Measurements from ENCODE around the gene MSL2. TPM values are rescaled to one million over a fixed set of nuclear protein-coding genes. Genes with fewer than 3 reads are reported as not detected.
"Not testable (repeated sequence)": the region's sequence is repeated elsewhere in the genome, so short reads cannot be mapped to it uniquely, and the experiment has no call there.

The MSL2 gene
- polyA plus RNA-seq, 6 donors from 2014 or later = 24.4 to 60.5 (median 53.8) TPM

DNA sequence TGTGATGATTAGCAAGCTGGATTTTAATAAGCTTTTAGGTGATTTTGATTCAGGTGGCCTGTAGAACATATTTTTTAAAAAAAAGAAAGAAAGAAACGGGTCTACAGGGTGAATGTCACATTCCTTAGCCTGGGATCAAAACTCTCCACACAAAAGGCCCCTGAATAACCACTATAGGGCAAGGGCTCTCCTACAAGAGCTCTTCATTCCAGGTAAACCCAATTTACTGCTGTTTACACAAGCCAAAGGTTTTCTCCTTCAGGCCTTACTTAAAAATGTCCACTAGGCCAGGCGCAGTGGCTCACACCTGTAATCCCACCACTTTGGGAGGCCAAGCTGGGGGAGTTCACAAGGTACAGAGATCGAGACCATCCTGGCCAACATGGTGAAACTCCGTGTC lies 8.3 kb downstream of the MSL2 start:
- Mint-ChIP-seq H3K9me3 (no peaks in the 10 kb centered on the region), H3K4me3 (peak overlapping the region in 4 of 8 donors; percentile 20 to 80 (median 46)), H3K27me3 (no peaks in the 10 kb centered on the region), H3K36me3 (peaks cover 0 to 5% of the 10 kb centered on the region in 2 donors), H3K4me1 (peaks cover 59 to 97% (median 71%) of the 10 kb centered on the region in 3 donors), H3K27ac (peak overlapping the region in 1 of 6 donors; percentile 79)
- ATAC-seq (ENCODE audit: low read depth in 2 of 2) = no peak
- DNase-seq = no peak

DNA sequence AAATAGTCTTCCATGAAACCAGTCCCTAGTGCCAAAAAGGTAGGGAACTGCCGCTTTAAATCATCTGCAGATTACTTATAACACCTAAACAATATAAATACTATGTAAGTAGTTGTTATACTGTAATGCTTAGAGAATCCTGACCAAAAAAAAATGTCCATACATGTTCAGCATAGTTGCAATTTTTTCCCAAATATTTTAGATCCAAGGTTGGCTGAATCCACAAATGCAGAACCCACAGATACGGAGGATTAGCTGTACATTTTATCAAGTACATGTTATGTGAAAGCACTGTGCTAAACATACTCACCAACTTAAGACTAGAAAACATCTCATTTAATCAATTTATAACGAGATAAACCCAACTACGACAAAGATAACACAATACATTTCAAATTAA lies 9.3 kb downstream of the MSL2 start:
- Mint-ChIP-seq H3K27me3 (no peaks in the 10 kb centered on the region), H3K27ac (peak overlapping the region in 2 of 6 donors; percentile 28 to 77), H3K4me3 (peak overlapping the region in 7 of 8 donors; percentile 23 to 69 (median 47)), H3K36me3 (peaks cover 0 to 5% of the 10 kb centered on the region in 2 donors), H3K9me3 (no peaks in the 10 kb centered on the region), H3K4me1 (peaks cover 62 to 96% (median 69%) of the 10 kb centered on the region in 3 donors)
- DNase-seq (no peak), ATAC-seq (ENCODE audit: low read depth in 2 of 2) (no peak)

DNA sequence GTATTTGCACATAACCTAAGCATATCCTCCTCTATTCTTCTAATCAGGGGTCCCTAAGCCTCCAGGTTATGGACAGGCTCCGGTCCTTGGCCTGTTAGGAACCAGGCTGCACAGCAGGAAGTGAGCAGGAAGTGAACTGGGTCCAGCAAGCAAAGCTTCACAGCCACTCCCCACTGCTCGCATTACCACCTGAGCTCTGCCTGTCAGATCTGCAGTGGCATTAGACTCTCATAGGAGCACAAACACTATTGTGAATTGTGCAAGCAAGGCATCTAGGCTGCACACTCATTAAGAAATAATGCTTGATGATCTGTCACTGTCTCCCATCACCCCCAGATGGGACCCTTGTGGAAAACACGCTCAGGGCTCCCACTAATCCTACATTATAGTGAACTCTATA lies 9.8 kb downstream of the MSL2 start:
- H3K36me3 Mint-ChIP-seq = peaks cover 0 to 5% of the 10 kb centered on the region in 2 donors
- ATAC-seq (ENCODE audit: low read depth in 2 of 2) (peak; percentile 60 to 61), DNase-seq (no peak)
- no peaks in the 10 kb centered on the region for H3K9me3 Mint-ChIP-seq
- H3K27me3 Mint-ChIP-seq = no peaks in the 10 kb centered on the region
- peaks cover 62 to 94% (median 64%) of the 10 kb centered on the region in 3 donors for H3K4me1 Mint-ChIP-seq
- H3K27ac Mint-ChIP-seq = peak overlapping the region in 4 of 6 donors; percentile 22 to 50 (median 46)
- peak overlapping the region in 7 of 8 donors; percentile 41 to 85 (median 63) for H3K4me3 Mint-ChIP-seq

DNA sequence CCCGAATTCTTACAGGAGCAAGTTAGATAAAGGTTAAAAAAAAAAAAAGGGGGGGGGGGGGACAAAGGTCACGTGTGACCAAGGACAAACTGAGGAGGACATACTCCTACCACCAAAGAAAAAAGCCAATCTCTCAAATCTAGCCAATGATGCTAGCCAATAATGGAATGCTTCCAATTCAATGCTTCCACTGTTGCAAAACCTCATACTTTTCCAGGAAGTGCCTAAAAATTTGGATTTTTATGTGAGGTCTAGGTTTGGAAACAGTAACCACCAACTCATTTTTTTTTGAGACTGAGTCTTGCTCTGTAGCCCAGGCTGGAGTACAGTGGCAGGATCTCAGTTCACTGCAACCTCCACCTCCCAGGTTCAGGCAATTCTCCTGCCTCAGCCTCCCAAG lies 11.4 kb downstream of the MSL2 start:
- DNase-seq (no peak), ATAC-seq (ENCODE audit: low read depth in 2 of 2) (no peak)
- Mint-ChIP-seq H3K4me3 (peak overlapping the region in 3 of 8 donors; percentile 20 to 56 (median 21)), H3K36me3 (no peaks in the 10 kb centered on the region), H3K9me3 (no peaks in the 10 kb centered on the region), H3K27ac (peak overlapping the region in 2 of 6 donors; percentile 56 to 66), H3K27me3 (no peaks in the 10 kb centered on the region), H3K4me1 (peaks cover 53 to 87% (median 56%) of the 10 kb centered on the region in 3 donors)

DNA sequence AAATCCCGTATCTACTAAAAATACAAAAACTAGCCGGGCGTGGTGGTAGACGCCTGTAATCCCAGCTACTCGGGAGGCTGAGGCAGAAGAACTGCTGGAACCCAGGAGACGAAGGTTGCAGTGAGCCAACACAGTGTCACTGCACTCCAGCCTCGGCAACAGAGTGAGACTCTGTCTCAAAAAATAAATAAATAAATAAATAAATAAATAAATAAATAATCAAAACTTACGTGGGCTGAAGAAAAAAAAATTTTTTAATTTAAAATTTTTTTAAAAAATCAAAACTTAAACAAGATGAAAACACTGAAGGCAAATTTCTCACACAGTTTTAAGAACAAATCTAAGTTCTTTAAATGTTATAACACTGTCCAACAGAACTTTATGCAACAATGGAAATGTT lies 14.4 kb downstream of the MSL2 start:
- no peak for DNase-seq
- no peaks in the 10 kb centered on the region for H3K27me3 Mint-ChIP-seq
- H3K9me3 Mint-ChIP-seq = no peaks in the 10 kb centered on the region
- peaks cover 37 to 84% (median 55%) of the 10 kb centered on the region in 3 donors for H3K4me1 Mint-ChIP-seq
- ATAC-seq (ENCODE audit: low read depth in 2 of 2) = no peak
- H3K27ac Mint-ChIP-seq = peak overlapping the region in 2 of 6 donors; percentile 20 to 70
- H3K4me3 Mint-ChIP-seq = no peak overlapping the region
- H3K36me3 Mint-ChIP-seq = peaks cover 0 to 7% of the 10 kb centered on the region in 2 donors

DNA sequence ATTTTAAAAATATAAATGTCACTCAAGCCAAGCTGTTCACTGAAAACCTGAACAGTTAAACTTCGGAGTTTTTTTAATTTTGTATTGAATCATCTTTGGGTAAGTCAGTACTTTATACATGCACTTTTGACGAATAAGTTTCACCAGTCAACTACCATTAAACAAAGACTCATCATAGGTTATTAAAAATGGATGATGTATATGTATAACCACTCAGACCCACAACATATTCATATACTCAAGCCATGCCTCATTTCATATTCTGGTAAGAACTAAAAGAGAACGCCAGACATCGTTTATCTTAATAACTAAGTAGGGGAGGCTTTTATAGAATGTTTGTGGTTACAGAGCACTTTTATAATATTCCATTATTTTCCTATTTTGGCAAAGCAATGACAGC lies 18.3 kb downstream of the MSL2 start:
- Mint-ChIP-seq H3K27ac (peak overlapping the region in 2 of 6 donors; percentile 37 to 54), H3K27me3 (no peaks in the 10 kb centered on the region), H3K9me3 (no peaks in the 10 kb centered on the region), H3K4me1 (peaks cover 16 to 62% (median 56%) of the 10 kb centered on the region in 3 donors), H3K36me3 (peaks cover 0 to 9% of the 10 kb centered on the region in 2 donors), H3K4me3 (peak overlapping the region in 2 of 8 donors; percentile 20 to 39)
- ATAC-seq (ENCODE audit: low read depth in 2 of 2) = no peak
- no peak for DNase-seq

DNA sequence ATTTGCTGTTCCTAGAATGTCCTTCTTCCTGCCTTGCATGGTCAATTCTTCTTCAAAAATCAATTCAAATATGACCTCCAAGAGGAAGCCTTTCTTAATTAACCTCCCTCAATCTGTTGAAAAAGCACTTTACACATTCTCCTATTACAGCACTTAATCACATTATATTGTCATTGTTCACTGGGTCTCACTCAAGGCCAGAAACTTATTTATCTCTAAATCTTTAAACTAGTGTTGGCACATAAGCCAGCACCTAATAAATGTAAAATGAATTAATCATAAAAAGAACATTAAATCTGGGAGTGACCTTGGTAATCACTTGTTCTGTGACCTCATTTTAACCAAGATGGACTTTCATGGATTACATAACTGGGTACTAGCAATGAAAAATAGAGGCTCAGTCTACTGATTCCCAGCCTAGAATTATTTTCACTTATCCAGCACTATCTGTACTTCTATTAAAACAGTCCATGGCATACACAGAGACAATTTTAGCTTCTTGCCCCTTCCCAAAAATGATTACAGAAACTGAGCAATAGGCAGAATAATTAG lies 22.1 kb downstream of the MSL2 start:
- peak overlapping the region in 1 of 6 donors; percentile 83 for H3K27ac Mint-ChIP-seq
- H3K36me3 Mint-ChIP-seq = peaks cover 0 to 4% of the 10 kb centered on the region in 2 donors
- H3K9me3 Mint-ChIP-seq = no peaks in the 10 kb centered on the region
- H3K4me3 Mint-ChIP-seq = no peak overlapping the region
- H3K27me3 Mint-ChIP-seq = no peaks in the 10 kb centered on the region
- ATAC-seq (ENCODE audit: low read depth in 2 of 2) (no peak), DNase-seq (no peak)
- peaks cover 11 to 32% (median 32%) of the 10 kb centered on the region in 3 donors for H3K4me1 Mint-ChIP-seq

DNA sequence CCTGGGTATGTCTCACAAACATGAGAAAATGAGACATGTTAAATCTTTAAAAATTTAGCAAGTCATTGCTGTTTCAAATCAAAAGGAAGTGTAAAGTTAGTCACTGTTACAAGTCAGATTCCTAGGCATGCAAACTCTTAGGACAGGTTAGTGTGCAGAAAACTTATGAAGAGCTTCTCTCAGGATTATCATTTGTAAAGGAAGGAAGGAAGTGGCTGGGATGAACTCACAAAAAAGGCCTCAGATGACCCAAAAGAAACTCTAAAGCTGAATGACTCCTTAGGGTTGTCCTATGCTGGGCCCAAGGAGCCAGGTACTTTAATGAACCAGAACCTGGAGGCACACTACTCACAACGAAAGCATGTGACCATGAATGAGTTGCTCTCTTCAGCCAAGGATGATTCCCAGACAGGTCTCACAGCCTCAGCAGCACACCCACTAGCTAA lies 25.0 kb downstream of the MSL2 start:
- peaks cover 0 to 8% of the 10 kb centered on the region in 2 donors for H3K36me3 Mint-ChIP-seq
- DNase-seq (no peak), ATAC-seq (ENCODE audit: low read depth in 2 of 2) (no peak)
- no peaks in the 10 kb centered on the region for H3K9me3 Mint-ChIP-seq
- peaks cover 27 to 38% (median 35%) of the 10 kb centered on the region in 3 donors for H3K4me1 Mint-ChIP-seq
- H3K4me3 Mint-ChIP-seq = peak overlapping the region in 1 of 8 donors; percentile 37
- peak overlapping the region in 5 of 6 donors; percentile 1 to 86 (median 47) for H3K27ac Mint-ChIP-seq
- H3K27me3 Mint-ChIP-seq = no peaks in the 10 kb centered on the region

DNA sequence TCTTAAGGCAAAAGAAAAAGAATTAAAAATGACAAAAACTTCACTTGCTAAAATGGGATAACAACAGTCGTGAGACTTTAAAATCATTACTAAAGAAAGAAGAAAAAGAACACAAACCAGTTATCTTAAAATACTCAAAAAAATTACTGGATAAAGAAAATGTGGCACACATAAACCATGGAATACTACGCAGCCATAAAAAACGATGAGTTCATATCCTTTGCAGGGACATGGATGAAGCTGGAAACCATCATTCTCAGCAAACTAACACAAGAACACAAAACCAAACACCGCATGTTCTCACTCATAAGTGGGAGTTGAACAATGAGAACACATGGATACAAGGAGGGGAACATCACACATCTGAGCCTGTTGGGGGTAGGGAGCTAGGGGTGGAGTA lies 27.9 kb downstream of the MSL2 start:
- Mint-ChIP-seq H3K4me3 (peak overlapping the region in 3 of 8 donors; percentile 12 to 45 (median 16)), H3K36me3 (peaks cover 11 to 16% of the 10 kb centered on the region in 2 donors), H3K27ac (peak overlapping the region in 2 of 6 donors; percentile 53 to 96), H3K4me1 (peaks cover 44 to 51% (median 46%) of the 10 kb centered on the region in 3 donors)
- H3K27me3 Mint-ChIP-seq; H3K9me3 Mint-ChIP-seq; ATAC-seq (ENCODE audit: low read depth in 2 of 2); DNase-seq: not testable (repeated sequence)

DNA sequence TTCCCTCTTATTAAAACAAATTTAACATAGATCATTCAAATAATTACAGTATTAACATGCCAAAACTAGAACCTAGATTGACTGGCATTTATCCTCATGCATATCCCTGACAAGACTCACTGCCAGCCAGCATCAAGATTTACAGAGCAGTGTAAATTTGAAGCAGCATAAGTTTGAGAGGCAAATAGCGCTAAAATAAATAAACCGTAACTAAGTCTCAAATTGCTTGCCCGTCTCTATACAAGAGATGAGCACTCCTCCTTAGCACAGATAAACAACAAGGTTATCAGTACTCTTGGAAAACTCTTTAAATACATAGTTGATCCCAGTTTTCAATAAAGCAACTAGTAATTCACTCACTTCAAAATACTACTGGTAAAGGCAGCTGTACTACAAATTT lies 29.6 kb downstream of the MSL2 start:
- peaks cover 47 to 64% (median 54%) of the 10 kb centered on the region in 3 donors for H3K4me1 Mint-ChIP-seq
- H3K4me3 Mint-ChIP-seq = peak overlapping the region in 4 of 8 donors; percentile 13 to 32 (median 21)
- peaks cover 11 to 16% of the 10 kb centered on the region in 2 donors for H3K36me3 Mint-ChIP-seq
- DNase-seq (no peak), ATAC-seq (ENCODE audit: low read depth in 2 of 2) (no peak)
- no peaks in the 10 kb centered on the region for H3K27me3 Mint-ChIP-seq
- peaks cover 0 to 5% (median 0%) of the 10 kb centered on the region in 7 donors for H3K9me3 Mint-ChIP-seq
- H3K27ac Mint-ChIP-seq = peak overlapping the region in 4 of 6 donors; percentile 16 to 56 (median 36)

DNA sequence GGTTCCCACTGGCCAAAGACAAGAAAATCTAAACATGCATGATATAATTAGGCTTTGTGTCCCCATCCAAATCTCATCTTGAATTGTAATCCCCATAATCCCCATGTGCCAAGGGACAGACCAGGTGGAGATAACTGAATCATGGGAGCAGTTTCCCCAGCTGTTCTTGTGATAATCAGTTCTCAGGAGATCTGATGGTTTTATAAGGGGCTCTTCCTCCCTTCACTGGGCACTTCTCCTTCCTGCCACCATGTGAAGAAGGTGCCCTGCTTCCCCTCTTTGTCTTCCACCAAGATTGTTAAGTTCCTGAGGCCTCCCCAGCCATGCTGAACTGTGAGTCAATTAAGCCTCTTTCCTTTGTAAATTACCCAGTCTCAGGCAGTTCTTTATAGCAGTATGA lies 32.5 kb downstream of the MSL2 start:
- peak in 1 of 2 donors; percentile 64 for ATAC-seq (ENCODE audit: low read depth in 2 of 2)
- not testable (repeated sequence) for DNase-seq, H3K27me3 Mint-ChIP-seq, H3K9me3 Mint-ChIP-seq
- peak overlapping the region in 4 of 6 donors; percentile 16 to 79 (median 73) for H3K27ac Mint-ChIP-seq
- H3K36me3 Mint-ChIP-seq = peaks cover 15% of the 10 kb centered on the region in 2 donors
- H3K4me3 Mint-ChIP-seq = peak overlapping the region in 5 of 8 donors; percentile 12 to 69 (median 59)
- peaks cover 50 to 78% (median 72%) of the 10 kb centered on the region in 3 donors for H3K4me1 Mint-ChIP-seq

DNA sequence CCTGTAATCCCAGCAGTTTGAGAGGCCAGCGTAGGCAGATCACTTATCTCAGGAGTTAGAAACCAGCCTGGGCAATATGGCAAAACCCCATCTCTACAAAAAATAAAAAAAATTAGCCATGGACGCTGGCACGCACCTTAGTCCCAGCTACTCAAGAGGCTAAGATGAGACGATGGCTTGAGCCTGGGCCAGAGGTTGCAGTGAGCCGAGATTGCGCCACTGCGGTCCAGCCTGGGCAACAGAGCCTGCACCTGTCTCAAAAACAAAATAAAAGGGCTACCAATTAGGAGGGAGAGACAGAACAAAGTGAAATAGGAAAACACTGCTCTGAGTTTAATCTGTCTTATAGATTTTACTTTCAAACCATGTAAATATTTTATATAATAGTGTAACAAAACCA lies 33.8 kb downstream of the MSL2 start:
- no peak overlapping the region for H3K4me3 Mint-ChIP-seq
- peaks cover 0 to 7% (median 0%) of the 10 kb centered on the region in 7 donors for H3K9me3 Mint-ChIP-seq
- peak overlapping the region in 1 of 6 donors; percentile 51 for H3K27ac Mint-ChIP-seq

DNA sequence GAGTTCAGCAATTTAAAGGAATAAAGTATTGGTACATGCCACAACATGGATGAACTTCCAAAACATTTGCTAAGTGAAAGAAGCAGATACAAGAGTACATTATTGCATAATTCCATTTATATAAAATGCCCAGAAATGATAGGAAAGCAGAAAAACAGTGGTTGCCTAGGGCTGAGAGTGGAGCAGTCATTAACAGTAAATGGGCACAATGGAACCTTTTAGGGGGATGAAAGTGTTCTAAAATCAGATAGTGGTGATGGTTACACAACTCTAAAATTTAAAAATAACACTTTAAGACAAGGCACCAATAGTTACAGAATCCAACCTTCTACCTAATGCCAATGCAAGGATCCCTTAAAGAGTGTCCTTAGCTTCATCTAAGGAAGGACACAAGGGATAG lies 34.6 kb downstream of the MSL2 start:
- Mint-ChIP-seq H3K27ac (peak overlapping the region in 1 of 6 donors; percentile 30), H3K4me3 (no peak overlapping the region)
- ATAC-seq (ENCODE audit: low read depth in 2 of 2) = no peak

More for the DNA sequence above, 33.8 kb downstream of the MSL2 start:
- DNase-seq (no peak), ATAC-seq (ENCODE audit: low read depth in 2 of 2) (no peak)
- peaks cover 47 to 72% (median 70%) of the 10 kb centered on the region in 3 donors for H3K4me1 Mint-ChIP-seq
- H3K36me3 Mint-ChIP-seq = peaks cover 8 to 15% of the 10 kb centered on the region in 2 donors
- no peaks in the 10 kb centered on the region for H3K27me3 Mint-ChIP-seq

DNA sequence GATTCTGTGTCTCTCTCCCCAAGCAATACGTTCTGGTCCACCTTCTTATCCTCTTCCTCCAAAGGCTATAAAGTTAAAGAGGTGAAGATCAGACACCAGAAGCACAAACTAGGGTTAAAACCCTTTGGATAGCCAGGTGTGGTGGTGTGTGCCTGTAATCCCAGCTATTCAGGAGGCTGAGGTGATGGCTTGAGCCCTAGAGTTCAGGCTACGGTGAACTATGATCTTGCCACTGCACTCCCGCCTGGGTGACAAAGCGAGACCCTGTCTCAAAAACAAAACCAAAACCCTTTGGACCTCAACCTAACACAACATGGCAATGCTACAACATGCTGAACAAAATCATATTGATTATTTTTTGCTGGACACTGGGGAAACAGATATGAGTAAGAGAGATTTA lies 43.2 kb downstream of the MSL2 start:
- no peak for DNase-seq
- Mint-ChIP-seq H3K4me3 (no peak overlapping the region), H3K9me3 (no peaks in the 10 kb centered on the region), H3K27ac (peak overlapping the region in 2 of 6 donors; percentile 23 to 60), H3K36me3 (peaks cover 14 to 15% of the 10 kb centered on the region in 2 donors), H3K4me1 (peaks cover 37 to 73% (median 40%) of the 10 kb centered on the region in 3 donors), H3K27me3 (no peaks in the 10 kb centered on the region)
- ATAC-seq (ENCODE audit: low read depth in 2 of 2) = no peak

More for the DNA sequence above, 34.6 kb downstream of the MSL2 start:
- peaks cover 42 to 69% (median 67%) of the 10 kb centered on the region in 3 donors for H3K4me1 Mint-ChIP-seq
- no peak for DNase-seq
- H3K9me3 Mint-ChIP-seq = peaks cover 0 to 7% (median 0%) of the 10 kb centered on the region in 7 donors
- no peaks in the 10 kb centered on the region for H3K27me3 Mint-ChIP-seq
- peaks cover 8 to 15% of the 10 kb centered on the region in 2 donors for H3K36me3 Mint-ChIP-seq
